ENCODE data around the gene CCR7. TPM values are rescaled to one million over a fixed set of nuclear protein-coding genes. Genes with fewer than 3 reads are reported as not detected.
A peak's percentile ranks its signal among the peaks of the same experiment; 100 is the strongest.

CCR7 gene
- total and polyA plus RNA-seq, 10 donors, result 29.0 to 79.1 (median 55.0) TPM

- H3K4me1 ChIP-seq, result peaks cover 45 to 100% (median 75%) of the 10 kb centered on the region in 6 donors
- H3K9me3 ChIP-seq, result no peaks in the 10 kb centered on the region
- TF ChIP-seq, protein P1, sequence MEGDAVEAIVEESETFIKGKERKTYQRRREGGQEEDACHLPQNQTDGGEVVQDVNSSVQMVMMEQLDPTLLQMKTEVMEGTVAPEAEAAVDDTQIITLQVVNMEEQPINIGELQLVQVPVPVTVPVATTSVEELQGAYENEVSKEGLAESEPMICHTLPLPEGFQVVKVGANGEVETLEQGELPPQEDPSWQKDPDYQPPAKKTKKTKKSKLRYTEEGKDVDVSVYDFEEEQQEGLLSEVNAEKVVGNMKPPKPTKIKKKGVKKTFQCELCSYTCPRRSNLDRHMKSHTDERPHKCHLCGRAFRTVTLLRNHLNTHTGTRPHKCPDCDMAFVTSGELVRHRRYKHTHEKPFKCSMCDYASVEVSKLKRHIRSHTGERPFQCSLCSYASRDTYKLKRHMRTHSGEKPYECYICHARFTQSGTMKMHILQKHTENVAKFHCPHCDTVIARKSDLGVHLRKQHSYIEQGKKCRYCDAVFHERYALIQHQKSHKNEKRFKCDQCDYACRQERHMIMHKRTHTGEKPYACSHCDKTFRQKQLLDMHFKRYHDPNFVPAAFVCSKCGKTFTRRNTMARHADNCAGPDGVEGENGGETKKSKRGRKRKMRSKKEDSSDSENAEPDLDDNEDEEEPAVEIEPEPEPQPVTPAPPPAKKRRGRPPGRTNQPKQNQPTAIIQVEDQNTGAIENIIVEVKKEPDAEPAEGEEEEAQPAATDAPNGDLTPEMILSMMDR (IDR thresholded peaks at IDR 0.05 in 8 of 11, conservative IDR thresholded peaks at IDR 0.05 in 3 of 11), result peak; percentile 94 to 98 (median 97)
- peak; percentile 67 to 83 (median 80) for TF ChIP-seq POLR2AphosphoS5 (IDR thresholded peaks at IDR 0.05)
- TF ChIP-seq POLR2A (IDR thresholded peaks at IDR 0.05), result no peak
- peaks cover 0 to 49% (median 10%) of the 10 kb centered on the region in 6 donors for H3K36me3 ChIP-seq
- WGBS, 5 donors, result 13 to 24% (median 15%) methylated on average over 8 to 13 of the region's 13 CpGs
- intact Hi-C loops (cut with DNase I; ENCODE audit: low total_unique reads), result no loop called here
- peak; percentile 94 for DNase-seq
- H3K27me3 ChIP-seq (replicated peaks in 1 of 7), result no peaks in the 10 kb centered on the region
- peak overlapping the region; percentile 25 to 81 (median 48) for H3K4me3 ChIP-seq
- H3K27ac ChIP-seq, result peak overlapping the region; percentile 60 to 95 (median 85)
Observed at GRCh38 chr17:40559954-40560591, 5.2 kb downstream of the CCR7 start.

- TF ChIP-seq POLR2A (IDR thresholded peaks at IDR 0.05) (no peak), POLR2AphosphoS5 (IDR thresholded peaks at IDR 0.05) (no peak)
- TF ChIP-seq, protein P1 (IDR thresholded peaks at IDR 0.05 in 8 of 11, conservative IDR thresholded peaks at IDR 0.05 in 3 of 11), result no peak
- peak overlapping the region in 1 of 8 donors; percentile 81 for H3K4me3 ChIP-seq
- H3K4me1 ChIP-seq, result peaks cover 50 to 100% (median 79%) of the 10 kb centered on the region in 6 donors
- WGBS, 5 donors, result 64 to 77% (median 69%) methylated on average over 5 of the region's 5 CpGs
- no peaks in the 10 kb centered on the region for H3K27me3 ChIP-seq (replicated peaks in 1 of 7)
- H3K27ac ChIP-seq, result peak overlapping the region; percentile 60 to 95 (median 85)
- H3K9me3 ChIP-seq, result no peaks in the 10 kb centered on the region
- intact Hi-C loops (cut with DNase I; ENCODE audit: low total_unique reads), result no loop called here
- H3K36me3 ChIP-seq, result peaks cover 0 to 55% (median 10%) of the 10 kb centered on the region in 6 donors
- DNase-seq, result peak; percentile 58
Observed at GRCh38 chr17:40559564-40559916, 5.7 kb downstream of the CCR7 start.

GRCh38 chr17:40558890-40559563, 6.2 kb downstream of the CCR7 start:
- Histone ChIP-seq H3K4me3 (no peak overlapping the region), H3K36me3 (peaks cover 0 to 59% (median 10%) of the 10 kb centered on the region in 6 donors), H3K4me1 (peaks cover 56 to 100% (median 84%) of the 10 kb centered on the region in 6 donors), H3K9me3 (no peaks in the 10 kb centered on the region), H3K27me3 (replicated peaks in 1 of 7) (no peaks in the 10 kb centered on the region), H3K27ac (peak overlapping the region in 7 of 8 donors; percentile 79 to 95 (median 88))
- intact Hi-C loops (cut with DNase I; ENCODE audit: low total_unique reads), result no loop called here
- TF ChIP-seq, protein P1 (IDR thresholded peaks at IDR 0.05 in 8 of 11, conservative IDR thresholded peaks at IDR 0.05 in 3 of 11), result no peak
- TF ChIP-seq POLR2AphosphoS5 (IDR thresholded peaks at IDR 0.05) (no peak), POLR2A (IDR thresholded peaks at IDR 0.05) (no peak)
- peak; percentile 64 for DNase-seq
- 82 to 90% (median 88%) methylated on average over 7 to 10 of the region's 10 CpGs for WGBS, 5 donors

DNA sequence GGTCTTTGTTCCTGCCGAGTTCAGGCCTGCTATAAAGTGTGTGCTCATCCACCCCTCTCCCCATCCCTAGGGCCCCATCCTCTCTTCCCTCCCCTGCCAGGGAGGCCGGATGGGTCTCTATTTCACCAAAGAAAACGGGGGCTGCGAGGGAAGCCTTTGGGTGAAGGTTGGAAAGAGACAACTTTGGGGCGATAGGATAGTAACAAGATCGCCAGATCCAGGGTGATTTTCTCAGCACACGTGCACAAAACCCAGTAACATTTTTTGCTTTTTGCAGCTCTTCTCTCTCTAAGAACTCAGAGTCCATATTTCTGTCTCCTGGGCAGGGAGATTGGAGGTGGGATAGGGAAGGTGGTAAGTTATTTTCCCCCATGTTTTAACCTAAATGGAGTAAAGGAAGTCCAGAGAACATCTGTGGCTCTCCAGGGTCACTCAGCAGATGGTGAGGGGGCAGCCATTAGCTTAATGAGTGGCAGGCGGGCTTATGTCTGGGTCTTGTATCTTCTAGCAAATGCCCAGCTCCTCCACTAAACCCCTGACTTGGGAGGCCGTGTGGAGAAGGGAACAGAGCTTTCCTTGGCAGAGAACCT, 6.9 kb downstream of the CCR7 start:
- H3K27me3 ChIP-seq (replicated peaks in 1 of 7), result no peaks in the 10 kb centered on the region
- 77 to 91% (median 85%) methylated on average over 9 of the region's 9 CpGs for WGBS, 5 donors
- H3K36me3 ChIP-seq, result peaks cover 0 to 59% (median 10%) of the 10 kb centered on the region in 6 donors
- H3K4me3 ChIP-seq, result peak overlapping the region in 1 of 8 donors; percentile 49
- DNase-seq, result no peak
- no peak for TF ChIP-seq POLR2AphosphoS5 (IDR thresholded peaks at IDR 0.05)
- TF ChIP-seq, protein P1 (IDR thresholded peaks at IDR 0.05 in 8 of 11, conservative IDR thresholded peaks at IDR 0.05 in 3 of 11), result no peak
- no peak for TF ChIP-seq POLR2A (IDR thresholded peaks at IDR 0.05)
- peaks cover 62 to 100% (median 91%) of the 10 kb centered on the region in 6 donors for H3K4me1 ChIP-seq
- intact Hi-C loops (cut with DNase I; ENCODE audit: low total_unique reads), result no loop called here
- H3K9me3 ChIP-seq, result no peaks in the 10 kb centered on the region
- H3K27ac ChIP-seq, result peak overlapping the region in 7 of 8 donors; percentile 68 to 95 (median 88)

Measured in spleen (tissue), 11 donors.